Loucy (cell line): ENCODE data around the gene CLCN6.

Source experiments
- CTCF ChIP-seq: fragments of 200-600 bp; sonication (generic); conservative IDR thresholded peaks from 2 replicates; pipeline ENCODE4 v1.5.1; 2014; ENCODE audit warnings: mild to moderate bottlenecking, antibody characterized with exemption, low read length
- EZH2phosphoT487 ChIP-seq: fragments of 200-600 bp; IDR thresholded peaks from 2 replicates; pipeline ENCODE4 v1.6.1; 2018; ENCODE audit warnings: antibody characterized with exemption, mild to moderate bottlenecking, moderate library complexity, borderline replicate concordance

- TF ChIP-seq CTCF (no peak), EZH2phosphoT487 (no peak)
Observed at GRCh38 chr1:11877074-11877473, 71.1 kb downstream of the CLCN6 start.
